Mesothelial cell of epicardium (in vitro differentiated cells): ENCODE results near the gene MTMR3. TPM values are rescaled to one million over a fixed set of nuclear protein-coding genes. Genes with fewer than 3 reads are reported as not detected.

ENCODE experiments used
- DNase-seq, 2 experiments: peaks; one replicate each; pipeline ENCODE4 v3.0.0; 2021; ENCODE audit warnings: low spot score in 2 of 2; ENCODE audit not compliant: unreplicated experiment in 2 of 2
- H3K27ac Mint-ChIP-seq: 2 replicates; pipeline ENCODE4 v1.8.0; 2021; ENCODE audit warnings: mixed read lengths
- H3K27me3 Mint-ChIP-seq: 2 replicates; pipeline ENCODE4 v1.8.0; 2021; ENCODE audit warnings: low read depth, mixed read lengths
- H3K36me3 Mint-ChIP-seq: 2 replicates; pipeline ENCODE4 v1.8.0; 2021; ENCODE audit warnings: mixed read lengths
- H3K4me1 Mint-ChIP-seq: 2 replicates; pipeline ENCODE4 v1.8.0; 2021; ENCODE audit warnings: mixed read lengths
- H3K4me3 Mint-ChIP-seq: 2 replicates; pipeline ENCODE4 v1.8.0; 2021; ENCODE audit warnings: mild to moderate bottlenecking, moderate library complexity, mixed read lengths
- H3K9me3 Mint-ChIP-seq: 2 replicates; pipeline ENCODE4 v1.8.0; 2021; ENCODE audit warnings: mixed read lengths
- CTCF ChIP-seq: fragments of 200-600 bp; sonication (generic); IDR thresholded peaks from one replicate; pipeline ENCODE4 v1.5.0; 2021; ENCODE audit warnings: antibody characterized with exemption; ENCODE audit not compliant: unreplicated experiment
- total RNA-seq: library from RNA; stranded (reverse); gene quantifications from 3 replicates; pipeline ENCODE4 v1.2.1, GENCODE V29; 2021

The MTMR3 gene
- total RNA-seq, 1 donor from 2014 or later = 58.7 TPM

- DNase-seq = no peak
- Mint-ChIP-seq H3K4me1 (peaks cover 2% of the 10 kb centered on the region), H3K9me3 (no peaks in the 10 kb centered on the region), H3K4me3 (no peak overlapping the region), H3K36me3 (peaks cover 27% of the 10 kb centered on the region), H3K27me3 (no peaks in the 10 kb centered on the region), H3K27ac (no peak overlapping the region)
- TF ChIP-seq CTCF = no peak
These were observed 127.9 kb downstream of the MTMR3 start for GRCh38 chr22:30010789-30011405.

- no peak for TF ChIP-seq CTCF
- H3K27ac Mint-ChIP-seq = no peak overlapping the region
- H3K4me1 Mint-ChIP-seq = peaks cover 2% of the 10 kb centered on the region
- H3K9me3 Mint-ChIP-seq = no peaks in the 10 kb centered on the region
- H3K27me3 Mint-ChIP-seq = no peaks in the 10 kb centered on the region
- DNase-seq = no peak
- no peak overlapping the region for H3K4me3 Mint-ChIP-seq
- peaks cover 39% of the 10 kb centered on the region for H3K36me3 Mint-ChIP-seq
These were observed 130.2 kb downstream of the MTMR3 start for GRCh38 chr22:30013201-30013600.

GRCh38 chr22:30014244-30014643, 131.3 kb downstream of the MTMR3 start:
- Mint-ChIP-seq H3K27ac (no peak overlapping the region), H3K36me3 (peaks cover 41% of the 10 kb centered on the region), H3K9me3 (no peaks in the 10 kb centered on the region), H3K27me3 (no peaks in the 10 kb centered on the region), H3K4me1 (no peaks in the 10 kb centered on the region), H3K4me3 (no peak overlapping the region)
- no peak for DNase-seq
- TF ChIP-seq CTCF = no peak

GRCh38 chr22:30015229-30015797, 132.3 kb downstream of the MTMR3 start:
- Mint-ChIP-seq H3K36me3 (peaks cover 48% of the 10 kb centered on the region), H3K4me3 (no peak overlapping the region), H3K27ac (no peak overlapping the region), H3K27me3 (no peaks in the 10 kb centered on the region), H3K4me1 (no peaks in the 10 kb centered on the region), H3K9me3 (no peaks in the 10 kb centered on the region)
- DNase-seq = no peak
- TF ChIP-seq CTCF = no peak

GRCh38 chr22:30015846-30016245, 132.9 kb downstream of the MTMR3 start:
- H3K4me3 Mint-ChIP-seq = no peak overlapping the region
- no peaks in the 10 kb centered on the region for H3K27me3 Mint-ChIP-seq
- peaks cover 53% of the 10 kb centered on the region for H3K36me3 Mint-ChIP-seq
- H3K4me1 Mint-ChIP-seq = no peaks in the 10 kb centered on the region
- H3K27ac Mint-ChIP-seq = no peak overlapping the region
- DNase-seq = no peak
- no peaks in the 10 kb centered on the region for H3K9me3 Mint-ChIP-seq
- TF ChIP-seq CTCF = no peak
